Endometrial microvascular endothelial cells (primary cell): ENCODE results near the gene RNASE11. TPM values are rescaled to one million over a fixed set of nuclear protein-coding genes. Genes with fewer than 3 reads are reported as not detected.

Experiments used
- in situ Hi-C: cut with HindIII; loops from 2 replicates; pipeline ENCODE4 v1.10.0; 2017; ENCODE audit warnings: low sequenced_read_pairs, low pct_unique_long_range_greater_than_20kb; ENCODE audit errors: inconsistent ontology term
- total RNA-seq: library from RNA; depleted of rRNA; stranded (reverse); fragments of >200 nt; gene quantifications from one replicate; pipeline ENCODE4 v1.2.3, GENCODE V29; 2015; ENCODE audit errors: inconsistent ontology term

RNASE11 gene
- total RNA-seq, 1 donor from 2014 or later: not detected

GRCh38 chr14:20555845-20556244, 32.0 kb downstream of the RNASE11 start:
- in situ Hi-C loops: no loop called here

- in situ Hi-C loops: no loop called here
These were observed 34.8 kb downstream of the RNASE11 start for GRCh38 chr14:20553024-20553423.

- in situ Hi-C loops: no loop called here
These were observed 36.2 kb downstream of the RNASE11 start for GRCh38 chr14:20551606-20552005.

- in situ Hi-C loops: no loop called here
These were observed 36.9 kb downstream of the RNASE11 start for GRCh38 chr14:20550926-20551325.

GRCh38 chr14:20548414-20549158, 39.2 kb downstream of the RNASE11 start:
- in situ Hi-C loops: no loop called here

GRCh38 chr14:20546877-20547276, 40.9 kb downstream of the RNASE11 start:
- in situ Hi-C loops: no loop called here

GRCh38 chr14:20539906-20540305, 47.9 kb downstream of the RNASE11 start:
- in situ Hi-C loops: no loop called here

Other genes starting within 250 kb of the RNASE11 start
- gene PARP2, start 244.4 kb downstream of the RNASE11 start, total RNA-seq: 9.9 TPM
- gene TEP1, start 174.5 kb downstream of the RNASE11 start, total RNA-seq: 15.3 TPM
- gene KLHL33, start 151.8 kb downstream of the RNASE11 start, total RNA-seq: not detected
- 55.3 TPM for gene OSGEP, start 133.2 kb downstream of the RNASE11 start, total RNA-seq
- gene APEX1, start 132.8 kb downstream of the RNASE11 start, total RNA-seq: 240 TPM
- 10.4 TPM for gene PIP4P1, start 126.6 kb downstream of the RNASE11 start, total RNA-seq
- gene PNP, start 118.6 kb downstream of the RNASE11 start, total RNA-seq: 284 TPM
- not detected for gene RNASE10, start 82.5 kb downstream of the RNASE11 start, total RNA-seq
- not detected for gene RNASE9, start 27.0 kb downstream of the RNASE11 start, total RNA-seq
- not detected for gene RNASE12, start 3.4 kb upstream of the RNASE11 start, total RNA-seq
- not detected for gene OR6S1, start 53.7 kb upstream of the RNASE11 start, total RNA-seq
- 15.5 TPM for gene RNASE4, start 96.6 kb upstream of the RNASE11 start, total RNA-seq
- gene ANG, start 100.8 kb upstream of the RNASE11 start, total RNA-seq: 0.84 TPM
- not detected for gene EDDM3A, start 157.9 kb upstream of the RNASE11 start, total RNA-seq
- gene EDDM3B, start 180.4 kb upstream of the RNASE11 start, total RNA-seq: not detected
- not detected for gene RNASE6, start 193.3 kb upstream of the RNASE11 start, total RNA-seq
- gene RNASE1, start 214.8 kb upstream of the RNASE11 start, total RNA-seq: 168 TPM